ENCODE data around the gene PRKCQ.
"Not testable (repeated sequence)": the region's sequence is repeated elsewhere in the genome, so short reads cannot be mapped to it uniquely, and the experiment has no call there.

The PRKCQ gene

GRCh38 chr10:6383096-6383812, 196.8 kb downstream of the PRKCQ start:
- TF ChIP-seq EZH2 (IDR thresholded peaks at IDR 0.05; ENCODE audit: borderline replicate concordance, low read depth, low read length, severe bottlenecking) (no peak), CTCF (IDR thresholded peaks at IDR 0.05; ENCODE audit: borderline replicate concordance, extremely low read depth, low read length, poor library complexity, severe bottlenecking) (no peak)
- Histone ChIP-seq H3K36me3 (ENCODE audit: insufficient read depth, low read length) (no peaks in the 10 kb centered on the region; the same call in 1 of the 2 replicates), H2AFZ (ENCODE audit: low read depth, low read length) (no peak overlapping the region), H3K4me1 (ENCODE audit: insufficient read depth, low read length) (peaks cover 27% of the 10 kb centered on the region), H3K79me2 (ENCODE audit: insufficient read depth, low read length) (no peaks in the 10 kb centered on the region), H3K9me3 (ENCODE audit: insufficient read depth, low read length, severe bottlenecking) (peaks cover 26% of the 10 kb centered on the region), H3K9ac (ENCODE audit: low read depth, low read length) (no peak overlapping the region), H3K27me3 (ENCODE audit: insufficient read depth, low read length, poor library complexity) (no peaks in the 10 kb centered on the region), H3K4me2 (ENCODE audit: insufficient read depth, low read length) (peak overlapping the region; percentile 85; the same call in 1 of the 2 replicates), H3K4me3 (ENCODE audit: low read depth in 1 of 2, low read length in 2 of 2) (no peak overlapping the region), H3K27ac (ENCODE audit: low read length) (peak overlapping the region; percentile 84; the same call in 1 of the 2 replicates), H4K20me1 (ENCODE audit: insufficient read depth, low read length) (no peaks in the 10 kb centered on the region)
- DNase-seq (no peak), ATAC-seq (ENCODE audit: insufficient read depth, low read depth) (no peak)

GRCh38 chr10:6382081-6382480, 198.0 kb downstream of the PRKCQ start:
- DNase-seq: peak; percentile 86
- Histone ChIP-seq H3K9me3 (ENCODE audit: insufficient read depth, low read length, severe bottlenecking) (peaks cover 26% of the 10 kb centered on the region), H3K27ac (ENCODE audit: low read length) (peak overlapping the region; percentile 84), H3K79me2 (ENCODE audit: insufficient read depth, low read length) (no peaks in the 10 kb centered on the region), H3K4me3 (ENCODE audit: low read depth in 1 of 2, low read length in 2 of 2) (peak overlapping the region in 1 of 2 experiments; percentile 50; a peak in 2 of 4 replicates), H4K20me1 (ENCODE audit: insufficient read depth, low read length) (no peaks in the 10 kb centered on the region), H3K27me3 (ENCODE audit: insufficient read depth, low read length, poor library complexity) (no peaks in the 10 kb centered on the region), H3K36me3 (ENCODE audit: insufficient read depth, low read length) (no peaks in the 10 kb centered on the region; the same call in 1 of the 2 replicates), H3K4me2 (ENCODE audit: insufficient read depth, low read length) (peak overlapping the region; percentile 85), H3K9ac (ENCODE audit: low read depth, low read length) (peak overlapping the region; percentile 46), H3K4me1 (ENCODE audit: insufficient read depth, low read length) (peaks cover 27% of the 10 kb centered on the region), H2AFZ (ENCODE audit: low read depth, low read length) (peak overlapping the region; percentile 56)
- peak; percentile 97 for ATAC-seq (ENCODE audit: insufficient read depth, low read depth)
- no peak for TF ChIP-seq CTCF (IDR thresholded peaks at IDR 0.05; ENCODE audit: borderline replicate concordance, extremely low read depth, low read length, poor library complexity, severe bottlenecking)
- no peak for TF ChIP-seq EZH2 (IDR thresholded peaks at IDR 0.05; ENCODE audit: borderline replicate concordance, low read depth, low read length, severe bottlenecking)

GRCh38 chr10:6380478-6380877, 199.6 kb downstream of the PRKCQ start:
- Histone ChIP-seq H3K4me1 (ENCODE audit: insufficient read depth, low read length) (peaks cover 27% of the 10 kb centered on the region), H3K9me3 (ENCODE audit: insufficient read depth, low read length, severe bottlenecking) (peaks cover 26% of the 10 kb centered on the region)
- not testable (repeated sequence) for H3K4me3 ChIP-seq (ENCODE audit: low read depth in 1 of 2, low read length in 2 of 2); H3K9ac ChIP-seq (ENCODE audit: low read depth, low read length); H4K20me1 ChIP-seq (ENCODE audit: insufficient read depth, low read length); H3K27me3 ChIP-seq (ENCODE audit: insufficient read depth, low read length, poor library complexity); DNase-seq; H3K4me2 ChIP-seq (ENCODE audit: insufficient read depth, low read length); H2AFZ ChIP-seq (ENCODE audit: low read depth, low read length); H3K79me2 ChIP-seq (ENCODE audit: insufficient read depth, low read length); H3K36me3 ChIP-seq (ENCODE audit: insufficient read depth, low read length); H3K27ac ChIP-seq (ENCODE audit: low read length); ATAC-seq (ENCODE audit: insufficient read depth, low read depth)

GRCh38 chr10:6379015-6379776, 200.9 kb downstream of the PRKCQ start:
- Histone ChIP-seq H3K4me3 (ENCODE audit: low read depth in 1 of 2, low read length in 2 of 2) (no peak overlapping the region), H4K20me1 (ENCODE audit: insufficient read depth, low read length) (no peaks in the 10 kb centered on the region), H3K9me3 (ENCODE audit: insufficient read depth, low read length, severe bottlenecking) (peaks cover 26% of the 10 kb centered on the region), H3K27ac (ENCODE audit: low read length) (no peak overlapping the region), H3K36me3 (ENCODE audit: insufficient read depth, low read length) (no peaks in the 10 kb centered on the region; the same call in 1 of the 2 replicates), H3K4me1 (ENCODE audit: insufficient read depth, low read length) (peaks cover 27% of the 10 kb centered on the region), H3K4me2 (ENCODE audit: insufficient read depth, low read length) (no peak overlapping the region), H3K27me3 (ENCODE audit: insufficient read depth, low read length, poor library complexity) (no peaks in the 10 kb centered on the region), H3K79me2 (ENCODE audit: insufficient read depth, low read length) (no peaks in the 10 kb centered on the region), H3K9ac (ENCODE audit: low read depth, low read length) (no peak overlapping the region), H2AFZ (ENCODE audit: low read depth, low read length) (no peak overlapping the region)
- TF ChIP-seq CTCF (IDR thresholded peaks at IDR 0.05; ENCODE audit: borderline replicate concordance, extremely low read depth, low read length, poor library complexity, severe bottlenecking): no peak
- no peak for TF ChIP-seq EZH2 (IDR thresholded peaks at IDR 0.05; ENCODE audit: borderline replicate concordance, low read depth, low read length, severe bottlenecking)
- ATAC-seq (ENCODE audit: insufficient read depth, low read depth): no peak
- DNase-seq: no peak
